Measurements from ENCODE around the gene RPP21. TPM values are rescaled to one million over a fixed set of nuclear protein-coding genes. Genes with fewer than 3 reads are reported as not detected.

RPP21 gene
- total and polyA plus RNA-seq, 2 donors (not counting 1 experiment from before 2014, with no cell fraction given) = 48.1 to 114 TPM

DNA sequence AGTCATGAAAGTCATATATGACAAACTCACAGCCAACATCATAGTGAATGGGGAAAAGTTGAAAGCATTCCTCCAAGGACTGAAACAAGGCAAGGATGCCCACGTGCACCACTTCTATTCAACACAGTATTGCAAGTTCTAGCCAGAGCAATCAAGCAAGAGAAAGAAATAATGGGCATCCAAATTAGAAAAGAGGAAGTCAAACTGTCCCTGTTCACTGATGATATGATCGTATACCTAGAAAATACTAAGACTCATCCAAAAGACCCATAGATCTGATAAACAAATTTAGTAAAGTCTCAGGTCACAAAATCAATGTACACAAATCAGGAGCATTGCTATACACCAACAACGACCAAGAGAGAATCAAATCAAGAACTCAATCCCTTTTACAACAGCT is 41.2 kb downstream of the RPP21 start:
- peaks cover 0 to 43% (median 14%) of the 10 kb centered on the region in 4 experiments for H3K27me3 ChIP-seq (replicated peaks in 1 of 4; ENCODE audit: control extremely low read depth in 1 of 4, control insufficient read depth in 3 of 4, insufficient read depth in 4 of 4, low read length in 3 of 4)
- H3K79me2 ChIP-seq (ENCODE audit: control insufficient read depth, insufficient read depth, low read length) = no peaks in the 10 kb centered on the region
- no peaks in the 10 kb centered on the region for H3K4me1 Mint-ChIP-seq
- no peaks in the 10 kb centered on the region for H3K9me3 ChIP-seq (ENCODE audit: control extremely low read depth in 1 of 3, control insufficient read depth in 2 of 3, insufficient read depth in 1 of 3, low read length in 2 of 3)
- intact Hi-C loops (cut with micrococcal nuclease) = no loop called here
- TF ChIP-seq EZH2 (IDR thresholded peaks at IDR 0.05; ENCODE audit: borderline replicate concordance, insufficient read depth, low read depth, low read length, poor library complexity, severe bottlenecking) = no peak
- TF ChIP-seq, protein P1, sequence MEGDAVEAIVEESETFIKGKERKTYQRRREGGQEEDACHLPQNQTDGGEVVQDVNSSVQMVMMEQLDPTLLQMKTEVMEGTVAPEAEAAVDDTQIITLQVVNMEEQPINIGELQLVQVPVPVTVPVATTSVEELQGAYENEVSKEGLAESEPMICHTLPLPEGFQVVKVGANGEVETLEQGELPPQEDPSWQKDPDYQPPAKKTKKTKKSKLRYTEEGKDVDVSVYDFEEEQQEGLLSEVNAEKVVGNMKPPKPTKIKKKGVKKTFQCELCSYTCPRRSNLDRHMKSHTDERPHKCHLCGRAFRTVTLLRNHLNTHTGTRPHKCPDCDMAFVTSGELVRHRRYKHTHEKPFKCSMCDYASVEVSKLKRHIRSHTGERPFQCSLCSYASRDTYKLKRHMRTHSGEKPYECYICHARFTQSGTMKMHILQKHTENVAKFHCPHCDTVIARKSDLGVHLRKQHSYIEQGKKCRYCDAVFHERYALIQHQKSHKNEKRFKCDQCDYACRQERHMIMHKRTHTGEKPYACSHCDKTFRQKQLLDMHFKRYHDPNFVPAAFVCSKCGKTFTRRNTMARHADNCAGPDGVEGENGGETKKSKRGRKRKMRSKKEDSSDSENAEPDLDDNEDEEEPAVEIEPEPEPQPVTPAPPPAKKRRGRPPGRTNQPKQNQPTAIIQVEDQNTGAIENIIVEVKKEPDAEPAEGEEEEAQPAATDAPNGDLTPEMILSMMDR (IDR thresholded peaks at IDR 0.05) = no peak
- H3K9me3 Mint-ChIP-seq (ENCODE audit: insufficient read depth) = no peaks in the 10 kb centered on the region
- ATAC-seq (ENCODE audit: low read depth) = no peak
- H3K36me3 ChIP-seq (replicated peaks in 1 of 2; ENCODE audit: control extremely low read depth in 1 of 2, control insufficient read depth in 1 of 2, extremely low read depth in 1 of 2, insufficient read depth in 2 of 2, low read length in 1 of 2) = no peaks in the 10 kb centered on the region
- DNase-seq = no peak
- H2AFZ ChIP-seq (ENCODE audit: insufficient read depth, low read depth, low read length, poor library complexity, severe bottlenecking) = no peak overlapping the region
- no peak overlapping the region for H3K27ac Mint-ChIP-seq
- WGBS (ENCODE audit: insufficient coverage) = 43% methylated on average over 1 of the region's 3 CpGs
- ChIA-PET CTCF (no interaction called here), POLR2A (no interaction called here)
- no peaks in the 10 kb centered on the region for H4K20me1 ChIP-seq (ENCODE audit: control insufficient read depth, insufficient read depth, low read length, poor library complexity, severe bottlenecking)
- H3K27me3 Mint-ChIP-seq = peaks cover 75% of the 10 kb centered on the region
- H3K4me3 ChIP-seq (ENCODE audit: control extremely low read depth in 1 of 5, extremely low read depth in 1 of 5, insufficient read depth in 1 of 5, low read depth in 2 of 5, low read length in 4 of 5) = no peak overlapping the region
- H3K27ac ChIP-seq (ENCODE audit: low read length in 2 of 2) = no peak overlapping the region
- no peak overlapping the region for H3K4me3 Mint-ChIP-seq
- no peaks in the 10 kb centered on the region for H3K4me1 ChIP-seq (ENCODE audit: control insufficient read depth in 2 of 2, insufficient read depth in 2 of 2, low read length in 2 of 2)
- no peak overlapping the region for H3K9ac ChIP-seq (ENCODE audit: low read length)
- no peak overlapping the region for H3K4me2 ChIP-seq (replicated peaks; ENCODE audit: low read depth, low read length, poor library complexity, severe bottlenecking)

DNA sequence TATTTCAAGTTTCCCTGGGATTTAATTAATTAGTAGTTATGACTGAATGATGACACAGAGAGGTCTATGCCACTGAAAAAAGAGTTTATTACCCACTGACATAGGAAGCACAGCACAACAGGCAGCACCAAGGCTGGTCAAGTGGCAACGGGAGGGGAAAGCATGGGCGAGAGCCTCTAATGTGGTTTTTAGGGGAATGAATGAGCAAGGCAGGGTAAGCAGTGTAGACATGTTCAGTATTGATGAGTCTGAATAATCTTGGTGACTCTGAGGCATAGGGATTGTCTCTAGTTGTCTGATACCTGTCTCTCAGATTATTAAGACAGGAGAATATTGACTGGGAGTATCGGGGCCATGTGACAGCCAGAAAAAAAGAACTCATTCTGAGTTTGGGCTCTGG is 46.3 kb downstream of the RPP21 start:
- peaks cover 0 to 18% (median 12%) of the 10 kb centered on the region in 4 experiments for H3K27me3 ChIP-seq (replicated peaks in 1 of 4; ENCODE audit: control extremely low read depth in 1 of 4, control insufficient read depth in 3 of 4, insufficient read depth in 4 of 4, low read length in 3 of 4)
- H3K27ac Mint-ChIP-seq = no peak overlapping the region
- POLR2A ChIA-PET = no interaction called here

More for the DNA sequence above, 46.3 kb downstream of the RPP21 start:
- H2AFZ ChIP-seq (ENCODE audit: insufficient read depth, low read depth, low read length, poor library complexity, severe bottlenecking) = no peak overlapping the region
- peaks cover 68% of the 10 kb centered on the region for H3K27me3 Mint-ChIP-seq
- CTCF ChIA-PET = no interaction called here
- no peaks in the 10 kb centered on the region for H3K9me3 ChIP-seq (ENCODE audit: control extremely low read depth in 1 of 3, control insufficient read depth in 2 of 3, insufficient read depth in 1 of 3, low read length in 2 of 3)
- peaks cover 2% of the 10 kb centered on the region for H3K4me1 Mint-ChIP-seq
- no peak overlapping the region for H3K9ac ChIP-seq (ENCODE audit: low read length)
- no peaks in the 10 kb centered on the region for H3K9me3 Mint-ChIP-seq (ENCODE audit: insufficient read depth)
- no peak overlapping the region for H3K27ac ChIP-seq (ENCODE audit: low read length in 2 of 2)
- no peak overlapping the region for H3K4me2 ChIP-seq (replicated peaks; ENCODE audit: low read depth, low read length, poor library complexity, severe bottlenecking)
- H3K4me1 ChIP-seq (ENCODE audit: control insufficient read depth in 2 of 2, insufficient read depth in 2 of 2, low read length in 2 of 2) = peaks cover 1 to 3% of the 10 kb centered on the region in 2 donors
- intact Hi-C loops (cut with micrococcal nuclease) = no loop called here
- no peak for DNase-seq
- no peaks in the 10 kb centered on the region for H4K20me1 ChIP-seq (ENCODE audit: control insufficient read depth, insufficient read depth, low read length, poor library complexity, severe bottlenecking)
- 64% methylated on average over 3 of the region's 3 CpGs for WGBS (ENCODE audit: insufficient coverage)
- TF ChIP-seq EZH2 (IDR thresholded peaks at IDR 0.05; ENCODE audit: borderline replicate concordance, insufficient read depth, low read depth, low read length, poor library complexity, severe bottlenecking) = no peak
- TF ChIP-seq, protein P1 (IDR thresholded peaks at IDR 0.05) = no peak
- no peak overlapping the region for H3K4me3 ChIP-seq (ENCODE audit: control extremely low read depth in 1 of 5, extremely low read depth in 1 of 5, insufficient read depth in 1 of 5, low read depth in 2 of 5, low read length in 4 of 5)
- no peaks in the 10 kb centered on the region for H3K36me3 ChIP-seq (replicated peaks in 1 of 2; ENCODE audit: control extremely low read depth in 1 of 2, control insufficient read depth in 1 of 2, extremely low read depth in 1 of 2, insufficient read depth in 2 of 2, low read length in 1 of 2)
- no peak for ATAC-seq (ENCODE audit: low read depth)
- no peak overlapping the region for H3K4me3 Mint-ChIP-seq
- H3K79me2 ChIP-seq (ENCODE audit: control insufficient read depth, insufficient read depth, low read length) = no peaks in the 10 kb centered on the region
